ENCODE data around the gene ZNF217.
"Not testable (repeated sequence)": the region's sequence is repeated elsewhere in the genome, so short reads cannot be mapped to it uniquely, and the experiment has no call there.

Gene ZNF217

DNA sequence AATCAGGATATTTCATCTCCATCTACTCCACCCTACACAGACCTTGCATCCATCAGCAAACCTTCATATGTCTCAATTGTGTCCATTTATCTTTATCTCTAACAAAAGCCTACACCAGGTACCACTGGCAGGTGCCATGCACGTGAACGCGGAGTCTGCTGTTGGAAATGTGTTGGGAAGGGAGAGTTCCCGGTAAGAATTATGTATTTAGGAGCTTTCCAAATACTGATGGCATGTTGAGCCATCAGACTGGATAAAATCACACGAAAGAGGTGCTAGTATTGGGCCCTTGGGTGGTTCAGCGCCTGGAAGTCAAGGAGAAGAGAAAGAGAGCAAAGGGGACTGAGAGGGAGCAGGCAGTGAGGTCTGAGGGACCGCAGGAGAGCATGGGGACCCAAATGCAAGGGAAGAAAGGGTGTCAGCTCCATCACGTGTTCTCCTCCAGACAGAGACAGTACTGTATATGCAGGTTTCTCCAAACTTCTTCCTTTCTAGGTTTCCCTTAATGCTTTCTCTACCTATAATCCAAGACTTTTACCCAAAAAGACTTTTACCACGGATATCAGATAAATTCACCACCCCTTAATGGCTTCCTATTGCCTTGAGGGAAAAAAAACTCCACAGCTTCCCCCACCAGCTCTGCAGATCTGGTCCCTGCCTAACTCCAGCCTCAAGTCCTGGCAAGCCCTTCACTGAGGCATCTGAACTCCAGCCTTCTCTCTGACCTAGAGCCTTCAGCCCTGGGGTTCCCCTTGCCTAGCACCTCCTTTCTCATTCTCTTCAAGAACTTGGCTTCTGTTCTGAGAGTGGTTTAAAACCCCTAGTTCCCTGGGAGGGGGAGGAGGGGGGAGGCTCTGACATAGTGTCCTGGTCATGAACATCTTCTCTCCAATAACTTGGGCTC is 4.8 kb upstream of the ZNF217 start:
- no peak for DNase-seq (ENCODE audit: low read depth)

DNA sequence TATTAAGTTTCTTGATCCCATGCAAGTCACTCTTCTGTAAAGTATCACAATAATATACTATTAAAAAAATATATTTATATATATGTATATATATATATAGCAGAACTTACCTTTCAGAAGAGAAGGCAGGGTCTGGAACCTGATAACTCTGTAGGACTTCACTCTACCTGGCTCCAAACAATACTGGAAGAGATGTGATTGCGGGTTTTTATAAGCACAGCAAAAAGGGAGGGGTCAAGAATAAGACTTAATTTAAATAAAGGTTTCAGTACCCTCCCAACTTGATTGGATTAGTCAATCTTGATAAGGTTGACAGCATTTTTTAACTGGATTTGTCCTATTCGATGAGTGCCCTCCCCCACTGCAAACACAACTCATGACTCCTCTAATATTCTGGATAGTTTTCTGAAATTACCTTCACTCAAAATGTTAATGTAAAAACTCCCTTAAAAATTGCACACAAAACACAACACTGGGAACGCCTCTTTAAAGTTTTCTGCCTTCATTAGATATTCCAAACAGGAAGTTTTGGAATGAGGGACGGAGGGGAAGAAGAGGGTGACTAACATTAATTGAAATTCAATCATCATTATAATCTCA is 4.0 kb upstream of the ZNF217 start:
- no peak for DNase-seq (ENCODE audit: low read depth)

DNA sequence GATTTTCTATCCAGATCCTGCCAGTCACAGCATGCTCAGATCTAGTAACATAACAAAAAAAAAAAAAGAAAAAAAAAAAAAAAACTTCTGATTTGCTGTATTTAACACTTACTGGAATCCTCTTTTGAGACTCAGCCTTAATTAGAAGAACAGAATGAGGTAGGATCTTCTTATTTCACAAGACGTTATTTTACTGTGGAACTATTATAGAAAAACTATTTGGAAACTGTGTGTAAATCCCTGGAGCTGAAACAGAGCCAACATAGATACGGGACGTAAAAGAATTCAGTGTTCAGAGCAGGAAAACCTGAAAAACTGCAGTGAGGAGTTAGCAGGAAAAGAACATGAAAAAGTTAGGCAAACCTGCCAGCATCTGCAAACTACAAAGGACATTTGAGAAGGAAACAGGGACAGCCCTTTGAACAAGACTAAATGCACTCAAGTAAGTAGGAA is 3.4 kb upstream of the ZNF217 start:
- DNase-seq (ENCODE audit: low read depth): no peak

DNA sequence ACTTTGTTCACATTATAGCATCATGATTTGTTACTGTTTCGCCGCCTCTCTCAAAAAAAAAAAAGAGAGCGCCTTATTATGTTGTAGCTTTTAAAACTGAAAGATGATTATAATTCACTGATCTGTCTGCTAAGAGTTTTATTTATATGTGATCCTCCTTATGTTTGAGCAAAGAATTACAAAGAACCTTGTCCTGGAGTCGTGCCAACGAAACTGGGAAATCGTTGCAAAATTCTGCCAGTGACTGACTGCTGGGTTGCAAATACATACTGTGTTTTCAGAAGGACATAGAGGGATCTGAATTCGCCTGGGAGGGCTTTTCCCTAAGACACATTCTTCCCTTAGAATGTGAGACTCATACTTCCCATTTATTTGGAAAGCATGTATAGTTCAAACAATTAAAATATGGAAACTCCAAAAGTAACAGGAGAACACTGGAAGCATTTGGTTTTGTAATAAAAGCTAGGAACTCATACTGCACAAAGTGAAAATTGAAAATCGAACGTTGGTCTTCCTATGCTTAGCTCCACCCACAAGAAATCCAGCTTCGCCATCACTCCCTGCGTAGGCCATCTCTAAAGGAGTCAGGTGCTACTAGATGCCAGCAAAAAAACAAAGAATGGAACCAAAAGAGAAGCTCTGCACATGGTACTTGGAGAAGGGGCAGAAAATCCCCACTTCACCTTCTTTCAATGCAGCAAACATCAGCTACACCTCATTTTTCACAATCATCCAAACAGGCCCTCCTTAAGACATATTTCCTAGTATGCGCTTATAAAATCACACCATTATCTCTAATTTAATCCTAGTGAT is 2.8 kb upstream of the ZNF217 start:
- not testable (repeated sequence) for DNase-seq (ENCODE audit: low read depth)

DNA sequence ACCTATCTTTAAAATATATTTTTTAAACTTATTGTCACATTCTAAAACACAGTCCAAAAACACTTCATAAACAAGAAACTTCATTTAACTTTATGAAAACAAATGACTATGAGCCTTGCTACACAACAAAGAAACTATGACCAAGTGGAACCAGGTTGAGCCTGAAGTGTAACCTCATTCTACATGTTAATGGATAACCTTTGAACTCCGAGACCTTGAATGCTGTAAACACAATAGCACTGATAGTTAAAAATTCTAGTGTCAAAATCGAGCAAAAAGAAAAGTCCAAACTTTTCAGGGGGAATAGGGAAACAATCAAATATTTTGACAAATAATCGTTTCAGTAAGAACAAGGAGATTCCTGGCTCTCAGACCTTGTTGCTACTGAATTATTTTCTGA is 2.1 kb upstream of the ZNF217 start:
- not testable (repeated sequence) for DNase-seq (ENCODE audit: low read depth)

DNA sequence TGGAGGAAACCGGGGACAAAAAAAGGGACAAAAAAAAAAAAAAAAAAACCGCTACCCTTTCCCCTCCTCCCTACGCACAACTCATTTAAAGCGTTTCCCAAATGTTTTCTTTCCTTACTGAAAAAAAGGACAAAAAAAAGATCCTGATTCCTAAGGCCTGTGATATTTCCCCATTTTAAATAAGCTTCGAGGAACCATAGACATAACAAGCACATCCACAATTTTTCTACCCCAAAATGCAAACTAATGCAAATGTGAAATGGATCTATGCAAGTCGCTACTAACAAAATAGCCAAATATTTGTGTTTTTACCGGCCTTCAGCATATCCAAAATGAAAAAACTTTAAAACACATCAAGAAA is 1.4 kb upstream of the ZNF217 start:
- no peak for DNase-seq (ENCODE audit: low read depth)

DNA sequence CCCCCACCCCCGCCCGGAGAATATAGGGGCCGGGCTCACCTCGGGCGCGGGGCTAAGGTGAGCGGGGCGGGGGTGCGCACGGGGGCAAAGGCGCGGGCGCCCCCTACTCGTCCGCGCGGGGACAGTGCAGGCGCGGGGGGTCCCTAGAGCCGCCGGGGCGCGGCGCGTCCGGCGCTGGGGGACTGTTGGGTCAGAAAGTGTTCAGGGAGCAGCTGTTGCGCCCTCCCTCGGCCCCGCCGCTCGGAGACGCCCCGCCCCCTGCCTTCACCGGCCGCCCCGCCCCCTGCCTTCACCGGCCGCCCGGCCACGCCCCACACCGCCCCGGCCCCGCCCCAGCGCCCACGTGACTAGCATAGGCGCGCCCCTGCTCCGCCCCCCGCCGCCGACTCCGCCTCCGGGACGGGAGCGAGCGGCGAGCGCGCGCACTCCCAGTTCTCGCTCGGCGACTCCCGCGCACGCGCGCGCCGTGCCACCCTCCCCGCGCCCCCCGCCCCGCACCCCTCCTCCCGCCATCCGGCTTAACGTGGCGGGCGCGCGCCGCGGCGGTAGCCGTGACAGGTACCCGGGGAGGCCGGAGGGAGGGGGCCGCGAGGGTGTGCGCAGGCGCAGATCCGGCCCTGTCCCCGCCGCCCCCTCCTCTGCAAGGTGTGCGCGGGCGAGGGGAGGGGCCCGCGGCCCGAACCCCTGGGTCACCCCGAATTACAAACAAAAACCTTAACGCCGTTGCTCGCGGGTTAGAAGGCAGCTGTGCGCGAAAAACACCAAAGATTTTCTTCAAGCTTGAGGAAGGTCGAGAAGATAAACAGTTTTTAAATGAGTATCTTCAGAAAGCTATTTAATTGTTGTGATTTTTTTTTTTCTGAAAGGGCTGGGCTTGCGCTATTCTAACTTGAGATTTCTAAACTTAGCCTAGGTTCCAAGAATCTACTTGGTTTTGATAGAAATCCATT is 704 bp upstream of the ZNF217 start:
- DNase-seq (ENCODE audit: low read depth): no peak

DNA sequence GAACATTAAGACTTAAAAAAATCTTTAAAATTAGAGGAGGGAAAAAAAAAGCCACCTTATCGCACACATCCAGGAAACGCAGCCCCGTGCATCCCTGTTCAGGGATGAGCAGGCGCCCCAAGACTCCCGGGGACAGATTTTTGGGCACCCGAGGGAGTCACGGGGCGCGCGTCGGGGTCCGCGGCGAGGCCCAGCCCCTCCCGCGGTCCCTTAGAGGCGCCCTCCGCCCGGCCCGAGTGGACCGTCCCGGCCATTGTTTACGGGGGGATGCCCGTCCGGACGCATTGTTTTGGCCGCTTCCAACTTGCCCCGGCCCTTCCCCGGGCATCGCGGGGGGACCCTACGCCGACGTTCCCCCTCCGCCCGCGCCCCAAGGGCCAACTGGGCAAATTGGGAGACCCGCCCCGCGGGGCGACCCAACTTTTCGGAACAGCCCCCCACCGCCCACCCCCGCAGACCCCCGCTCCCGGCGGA is 610 bp downstream of the ZNF217 start:
- no peak for DNase-seq (ENCODE audit: low read depth)

DNA sequence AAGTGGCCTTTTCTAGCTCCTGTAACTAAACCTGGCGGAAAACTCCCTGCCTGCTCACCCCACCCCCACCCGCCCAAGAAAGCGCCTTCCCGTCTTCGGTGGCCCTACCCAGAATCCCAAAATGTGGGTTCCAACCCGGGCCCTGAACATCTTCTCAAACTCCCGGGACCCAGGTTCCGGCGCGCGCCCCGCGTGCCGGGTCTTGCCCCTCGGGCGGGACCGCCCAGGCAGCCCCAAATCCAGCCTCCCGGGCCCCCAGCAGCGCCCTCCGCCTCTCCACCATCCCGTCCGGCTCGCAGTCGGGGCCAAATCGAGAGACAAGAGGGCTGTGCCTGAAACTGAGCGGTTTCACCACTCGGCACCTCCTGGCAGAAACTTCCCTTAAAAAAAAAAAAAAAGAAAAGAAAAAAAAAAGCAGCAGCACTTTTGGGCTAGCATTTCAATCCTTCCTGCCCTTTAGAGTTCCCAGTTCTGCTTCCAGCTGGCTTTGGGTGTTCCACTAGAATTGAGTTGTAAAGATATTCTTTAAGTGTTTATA is 1.1 kb downstream of the ZNF217 start:
- not testable (repeated sequence) for DNase-seq (ENCODE audit: low read depth)

DNA sequence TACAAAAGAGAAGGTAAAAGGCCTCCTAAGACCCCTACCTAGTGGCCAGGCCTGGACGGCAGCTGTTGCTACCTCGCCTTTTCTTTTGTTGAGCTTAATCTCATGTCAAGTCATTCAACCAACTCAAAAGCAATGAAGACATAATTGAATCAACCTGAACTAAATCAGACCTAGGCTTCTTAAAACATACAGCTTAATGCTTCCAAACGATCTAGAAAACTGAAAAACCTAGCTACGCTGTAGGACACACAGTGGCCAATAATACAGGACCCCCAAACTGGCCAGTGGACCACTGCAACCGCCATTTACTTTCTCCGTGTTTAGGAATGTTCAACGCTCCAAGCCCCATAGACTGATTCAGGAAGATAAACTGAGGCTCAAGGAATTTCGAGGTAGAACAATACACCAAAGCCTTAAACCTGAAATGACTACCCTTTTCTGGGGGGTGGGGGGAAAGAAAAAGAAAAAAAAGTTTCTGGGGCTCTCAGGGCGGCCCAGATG is 1.6 kb downstream of the ZNF217 start:
- DNase-seq (ENCODE audit: low read depth): not testable (repeated sequence)

DNA sequence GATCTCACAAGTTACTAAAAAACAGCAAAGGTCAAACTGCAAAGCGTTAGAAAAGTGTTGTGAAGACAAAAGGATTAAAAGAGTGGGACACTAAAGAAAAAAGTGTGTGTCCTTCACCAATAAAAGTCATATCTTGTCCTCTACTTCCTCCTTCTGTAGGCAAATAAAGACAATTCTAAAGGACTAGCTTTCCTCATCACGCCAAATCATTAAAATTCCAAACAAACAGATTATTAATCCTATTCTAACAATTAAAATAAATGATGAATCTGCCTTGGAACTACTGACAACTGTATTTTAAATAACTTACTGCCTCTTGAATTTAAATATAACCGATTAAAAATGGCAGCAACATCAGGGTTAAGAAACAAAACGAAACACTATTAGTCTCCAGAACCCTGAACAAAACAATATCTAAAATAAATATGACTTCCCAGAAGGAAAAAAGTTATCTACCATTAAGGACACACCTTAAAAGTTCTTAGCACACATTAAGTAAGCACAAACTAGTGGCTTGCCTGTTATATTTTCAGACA is 2.4 kb downstream of the ZNF217 start:
- DNase-seq (ENCODE audit: low read depth): not testable (repeated sequence)

DNA sequence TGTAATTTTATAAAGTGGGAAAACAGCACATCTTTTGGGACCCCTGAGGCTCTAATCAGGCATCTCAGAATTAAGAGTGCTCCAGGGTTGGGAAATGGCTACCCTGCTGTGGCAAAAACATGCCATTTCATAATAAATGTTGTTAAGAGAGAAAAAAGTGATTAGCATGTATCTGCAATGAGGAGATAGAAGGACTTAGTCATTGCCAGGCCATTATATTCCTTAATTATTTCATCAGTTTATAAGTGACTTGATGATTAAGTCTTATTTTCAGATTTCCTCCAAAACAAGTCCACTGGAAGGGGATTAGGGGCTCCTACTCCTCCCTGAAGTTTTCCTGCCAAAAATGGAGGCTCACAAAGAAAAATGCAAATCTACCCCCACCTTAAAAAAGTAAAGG is 3.0 kb downstream of the ZNF217 start:
- not testable (repeated sequence) for DNase-seq (ENCODE audit: low read depth)

DNA sequence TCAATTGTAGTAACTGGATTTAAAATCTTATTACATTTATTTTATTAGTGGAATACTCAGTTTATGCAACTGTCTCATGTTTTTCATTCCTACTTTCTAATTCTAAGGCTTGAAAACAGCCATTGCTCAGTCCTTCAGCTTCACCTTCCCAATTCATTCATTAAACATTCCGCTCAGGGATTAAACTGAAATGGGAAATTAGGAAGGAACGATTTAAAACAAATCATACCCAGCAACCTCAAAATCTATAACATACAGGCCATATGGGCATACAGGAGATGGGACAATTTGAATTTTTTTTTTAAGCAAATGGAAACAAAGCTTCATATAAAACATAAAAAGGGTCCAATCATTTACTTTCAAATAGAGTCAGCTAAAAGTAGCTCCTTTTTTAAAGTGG is 3.5 kb downstream of the ZNF217 start:
- not testable (repeated sequence) for DNase-seq (ENCODE audit: low read depth)

DNA sequence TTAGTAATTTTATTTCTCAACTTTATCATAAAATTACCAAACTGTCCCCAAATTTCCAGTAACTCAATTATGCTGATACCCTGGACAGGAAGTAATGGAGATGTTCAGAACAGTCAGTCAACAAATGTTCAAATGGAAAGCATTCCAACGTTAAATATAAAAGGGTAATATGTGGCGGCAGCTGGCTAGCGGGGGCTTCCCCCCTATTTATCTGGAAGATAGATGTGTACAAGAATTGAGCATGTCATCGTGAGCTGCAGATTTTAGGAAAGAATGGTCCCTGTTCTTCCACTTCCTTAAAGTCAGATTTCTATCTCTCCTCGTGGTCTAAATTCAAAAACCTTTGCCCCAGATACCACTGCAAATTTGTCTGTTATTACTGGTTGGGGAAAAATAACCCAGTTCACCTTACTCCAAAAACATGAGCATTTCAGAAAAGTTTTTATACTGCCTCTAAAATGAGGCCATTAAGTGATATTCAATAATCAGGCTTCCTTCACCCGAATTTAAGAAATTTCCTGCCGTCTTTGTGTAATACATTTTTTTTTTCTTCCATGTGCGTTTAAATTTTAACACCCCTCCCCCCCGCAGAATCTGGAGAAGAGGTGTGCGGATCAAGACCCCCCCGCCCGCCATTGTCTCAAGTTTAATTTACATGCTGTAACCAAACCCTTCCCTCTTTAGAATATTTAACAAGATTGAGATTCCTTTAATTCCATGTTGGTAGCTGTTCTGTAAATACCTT is 4.1 kb downstream of the ZNF217 start:
- DNase-seq (ENCODE audit: low read depth): not testable (repeated sequence)

DNA sequence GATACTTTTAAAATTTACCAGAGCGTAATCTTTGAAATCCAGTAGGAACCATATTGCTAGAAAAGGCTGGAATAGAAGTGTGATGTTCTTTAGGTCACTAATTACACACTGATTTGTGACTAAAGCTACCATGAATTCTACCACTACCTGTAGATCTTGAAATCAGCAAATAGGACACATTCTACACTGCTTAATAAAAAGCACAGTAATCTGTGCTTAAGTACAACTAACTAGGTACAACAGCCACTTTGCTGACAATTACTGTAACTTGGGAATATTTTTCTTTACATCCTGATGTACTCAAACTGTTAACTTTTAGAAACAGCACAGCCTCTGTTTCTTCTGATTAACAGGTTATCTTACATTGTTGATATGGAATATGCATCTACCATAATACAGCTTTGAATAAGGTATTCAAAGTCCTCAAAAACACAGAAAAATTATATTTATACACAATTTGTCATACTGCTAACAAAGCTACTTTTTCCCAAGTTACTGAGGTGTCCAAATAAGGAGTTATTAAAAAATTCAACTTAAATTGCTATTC is 6.4 kb downstream of the ZNF217 start:
- DNase-seq (ENCODE audit: low read depth): not testable (repeated sequence)

DNA sequence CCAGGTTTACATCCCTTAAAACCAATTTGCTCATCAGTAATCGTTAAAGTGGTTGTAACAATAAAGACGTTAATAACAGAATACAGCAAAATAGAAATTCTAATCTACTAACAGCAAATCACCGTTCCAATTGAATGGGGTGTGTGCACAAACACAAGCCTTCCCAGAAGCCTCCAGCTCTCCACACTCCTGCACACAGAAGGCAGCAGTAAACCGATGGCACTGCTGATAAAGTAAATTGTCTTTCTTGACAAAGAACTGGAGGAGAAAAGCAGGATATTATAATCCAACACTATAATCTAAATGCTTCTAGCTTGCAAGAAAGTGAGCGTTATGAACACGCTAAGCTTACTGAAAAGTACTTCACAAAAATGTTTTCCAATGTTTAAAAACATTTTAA is 7.0 kb downstream of the ZNF217 start:
- no peak for DNase-seq (ENCODE audit: low read depth)

DNA sequence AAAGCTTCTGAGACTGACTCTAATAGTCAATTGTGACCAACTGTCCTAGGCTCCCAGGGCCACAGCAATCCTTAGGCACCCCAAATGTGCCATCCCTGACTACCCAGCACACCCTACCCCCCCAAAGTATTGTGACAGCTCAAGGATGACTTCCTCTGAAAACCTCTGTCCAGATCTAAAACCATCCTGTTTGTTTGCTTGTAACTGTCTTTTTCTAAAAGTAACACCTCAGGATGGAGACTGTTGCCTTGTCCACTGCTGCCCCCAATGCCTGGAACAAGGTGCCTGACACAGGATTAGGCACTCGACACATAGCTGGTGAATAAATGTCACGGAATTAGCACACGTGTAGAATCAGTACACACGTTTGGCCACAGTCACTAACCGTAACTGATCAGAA is 7.7 kb downstream of the ZNF217 start:
- DNase-seq (ENCODE audit: low read depth): not testable (repeated sequence)

DNA sequence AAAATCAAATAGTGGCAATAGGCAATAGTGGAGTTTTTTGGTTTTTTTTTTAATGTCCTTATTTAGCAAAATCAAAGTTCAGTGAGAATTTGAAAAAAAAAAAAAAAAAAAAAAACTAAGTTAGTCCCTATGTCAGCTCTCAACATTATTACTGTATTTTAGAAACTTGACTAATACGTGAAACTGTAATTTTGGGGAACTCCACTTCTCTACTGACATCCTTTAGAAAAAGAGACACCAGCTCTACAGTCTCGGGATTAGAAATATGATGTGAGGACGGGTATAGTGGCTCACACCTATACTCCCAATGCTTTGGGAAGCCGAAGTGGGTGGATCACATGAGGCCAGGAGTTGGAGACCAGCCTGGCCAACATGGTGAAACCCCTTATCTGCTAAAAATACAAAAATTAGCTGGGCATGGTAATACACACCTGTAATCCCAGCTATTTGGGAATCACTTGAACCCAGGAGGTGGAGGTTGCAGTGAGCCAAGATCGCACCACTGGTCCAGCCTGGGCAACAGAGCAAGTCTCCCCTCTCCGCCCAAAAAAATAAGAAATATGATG is 8.6 kb downstream of the ZNF217 start:
- DNase-seq (ENCODE audit: low read depth): not testable (repeated sequence)

DNA sequence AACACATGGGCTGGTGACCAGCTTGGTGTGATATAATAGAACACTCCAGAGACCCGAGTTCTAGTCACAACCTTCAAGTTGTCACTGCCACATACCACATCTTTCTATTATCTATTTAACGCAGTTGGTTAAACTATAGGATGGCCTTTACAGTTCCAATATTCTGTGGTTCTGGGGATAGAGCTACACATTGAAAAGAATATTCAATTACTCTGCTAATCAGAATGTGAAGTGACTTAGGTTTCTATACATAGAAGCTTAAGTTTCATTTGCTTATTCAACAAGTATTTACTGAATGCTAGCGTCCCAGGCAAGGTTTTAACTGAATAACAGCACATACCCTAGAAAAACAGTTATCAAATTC is 9.1 kb downstream of the ZNF217 start:
- DNase-seq (ENCODE audit: low read depth): not testable (repeated sequence)

All from HS-27A (cell line).